OCI-LY7 (cell line): ENCODE measurements around the gene NR2E1. TPM values are rescaled to one million over a fixed set of nuclear protein-coding genes. Genes with fewer than 3 reads are reported as not detected.

Source experiments
- BruUV-seq: library from RNA; stranded (reverse); fragments of 400-500 nt; replicated peaks from 2 replicates; lab custom pipeline; 2021; lab: Mats Ljungman, UMichigan
- CTCF ChIA-PET: fragments of 300-600 bp; sonication (Branson Sonifier 250); formaldehyde crosslinking; loops from one replicate; lab custom pipeline; 2022; ENCODE audit warnings: antibody characterized with exemption; ENCODE audit not compliant: unreplicated experiment; lab: Charles Lee
- POLR2A ChIA-PET: fragments of 300-600 bp; sonication (Branson Sonifier 250); formaldehyde crosslinking; loops from one replicate; lab custom pipeline; 2022; ENCODE audit warnings: antibody characterized with exemption; lab: Charles Lee
- DNase-seq: peaks from one replicate; pipeline ENCODE4 v3.0.0-alpha.2; 2015; ENCODE audit warnings: low spot score
- H2AFZ ChIP-seq: fragments of 200-600 bp; sonication (generic), shearing (Covaris generic); 2 replicates; pipeline ENCODE4 v1.6.1; 2014; ENCODE audit warnings: mild to moderate bottlenecking, antibody characterized with exemption, low read length, moderate library complexity
- H3K27ac ChIP-seq: fragments of 200-600 bp; sonication (generic); 2 replicates; pipeline ENCODE4 v1.5.1; 2014; ENCODE audit warnings: mixed run types, low read depth, mild to moderate bottlenecking, moderate library complexity, low read length, inconsistent platforms; ENCODE audit not compliant: poor library complexity, severe bottlenecking
- H3K36me3 ChIP-seq: fragments of 200-600 bp; sonication (generic); 2 replicates; pipeline ENCODE4 v1.6.1; 2014; ENCODE audit warnings: mild to moderate bottlenecking, antibody characterized with exemption, low read length, moderate library complexity, mixed read lengths; ENCODE audit not compliant: insufficient read depth
- H3K4me1 ChIP-seq: fragments of 200-600 bp; sonication (generic); 2 replicates; pipeline ENCODE4 v1.5.1; 2014; ENCODE audit warnings: mild to moderate bottlenecking, low read length; ENCODE audit not compliant: insufficient read depth, poor library complexity, severe bottlenecking
- H3K4me2 ChIP-seq: fragments of 200-600 bp; sonication (generic); 2 replicates; pipeline ENCODE4 v1.6.1; 2014; ENCODE audit warnings: mild to moderate bottlenecking, low read length
- H3K4me3 ChIP-seq: fragments of 200-600 bp; sonication (generic); 2 replicates; pipeline ENCODE4 v1.5.1; 2014; ENCODE audit warnings: mild to moderate bottlenecking, low read depth, low read length; ENCODE audit not compliant: poor library complexity, severe bottlenecking
- H3K79me2 ChIP-seq: fragments of 200-600 bp; sonication (generic); 2 replicates; pipeline ENCODE4 v1.6.1; 2016; ENCODE audit warnings: low read depth, mild to moderate bottlenecking, low read length, moderate library complexity, mixed read lengths; ENCODE audit not compliant: insufficient read depth
- H3K9me2 ChIP-seq: fragments of 200-600 bp; sonication (generic); 2 replicates; pipeline ENCODE4 v1.6.1; 2016; ENCODE audit warnings: mild to moderate bottlenecking, low read length, mixed read lengths; ENCODE audit not compliant: insufficient read depth
- H3K9me3 ChIP-seq: fragments of 200-600 bp; sonication (generic); 2 replicates; pipeline ENCODE4 v1.6.1; 2014; ENCODE audit warnings: mild to moderate bottlenecking, mixed run types, low read length, mixed read lengths
- H4K20me1 ChIP-seq: fragments of 200-600 bp; sonication (generic); 2 replicates; pipeline ENCODE4 v1.6.1; 2014; ENCODE audit warnings: mild to moderate bottlenecking, antibody characterized with exemption, low read length, moderate library complexity, mixed read lengths; ENCODE audit not compliant: insufficient read depth
- CTCF ChIP-seq: fragments of 200-600 bp; sonication (generic); conservative IDR thresholded peaks from 2 replicates; pipeline ENCODE4 v1.5.1; 2014; ENCODE audit warnings: mild to moderate bottlenecking, antibody characterized with exemption, low read length, moderate library complexity, mixed read lengths
- EZH2phosphoT487 ChIP-seq: fragments of 200-600 bp; sonication (generic); IDR thresholded peaks from 2 replicates; pipeline ENCODE4 v1.6.1; 2018; ENCODE audit warnings: low read depth, borderline replicate concordance, mild to moderate bottlenecking, mixed run types, antibody characterized with exemption, low read length, moderate library complexity, mixed read lengths
- intact Hi-C: fragments of 100-400 bp; cut with micrococcal nuclease; formaldehyde crosslinking; loops from one replicate; pipeline ENCODE4 v1.10.0; 2022; ENCODE audit not compliant: unreplicated experiment
- total RNA-seq, 2 experiments: library from RNA; depleted of rRNA in 1 of 2; stranded (reverse); fragments of >200 nt in 1 of 2; shearing (Covaris generic) in 1 of 2; gene quantifications; 2 replicates each; pipeline ENCODE4 v1.2.3, GENCODE V29; 2014 to 2022

Gene NR2E1
- total RNA-seq, 2 experiments from 2014 or later: not detected

GRCh38 chr6:108210556-108210955 lies 44.7 kb downstream of the NR2E1 start:
- H4K20me1 ChIP-seq: no peaks in the 10 kb centered on the region
- CTCF ChIA-PET: no interaction called here
- intact Hi-C loops: no loop called here

GRCh38 chr6:108211671-108212070 lies 45.8 kb downstream of the NR2E1 start:
- DNase-seq: no peak
- intact Hi-C loops: no loop called here
- Histone ChIP-seq H3K27ac (no peak overlapping the region), H3K4me3 (no peak overlapping the region), H3K9me3 (no peaks in the 10 kb centered on the region), H3K79me2 (peaks cover 8% of the 10 kb centered on the region; the same call in 1 of the 2 replicates), H2AFZ (no peak overlapping the region), H4K20me1 (no peaks in the 10 kb centered on the region), H3K36me3 (peaks cover 72% of the 10 kb centered on the region), H3K9me2 (no peaks in the 10 kb centered on the region), H3K4me2 (no peak overlapping the region), H3K4me1 (no peaks in the 10 kb centered on the region)
- BruUV-seq: TSS peak; percentile 84
- ChIA-PET POLR2A (interaction anchor here (0.7 kb wide), 1 partner anchor 308 kb away, joined by 3 read pairs; no protein-coding TSS in a partner anchor), CTCF (no interaction called here)
- TF ChIP-seq CTCF (no peak), EZH2phosphoT487 (no peak)

More at GRCh38 chr6:108210556-108210955, 44.7 kb downstream of the NR2E1 start:
- Histone ChIP-seq H3K4me3 (no peak overlapping the region), H3K79me2 (peaks cover 7% of the 10 kb centered on the region; the same call in 1 of the 2 replicates), H3K9me2 (no peaks in the 10 kb centered on the region), H3K4me1 (no peaks in the 10 kb centered on the region), H3K4me2 (no peak overlapping the region), H3K9me3 (no peaks in the 10 kb centered on the region), H3K27ac (no peak overlapping the region), H3K36me3 (peaks cover 63% of the 10 kb centered on the region), H2AFZ (no peak overlapping the region)
- DNase-seq: no peak
- no peak for TF ChIP-seq EZH2phosphoT487
- TF ChIP-seq CTCF: no peak
- POLR2A ChIA-PET: interaction anchor here (0.6 kb wide), 1 partner anchor 1301 kb away, joined by 7 read pairs; no protein-coding TSS in a partner anchor
- no TSS peak for BruUV-seq

GRCh38 chr6:108222064-108222463 lies 56.2 kb downstream of the NR2E1 start:
- Histone ChIP-seq H3K79me2 (peaks cover 4% of the 10 kb centered on the region; the same call in 1 of the 2 replicates), H3K27ac (no peak overlapping the region), H3K9me3 (no peaks in the 10 kb centered on the region), H2AFZ (no peak overlapping the region), H3K4me1 (no peaks in the 10 kb centered on the region), H3K4me2 (no peak overlapping the region), H3K4me3 (no peak overlapping the region), H4K20me1 (no peaks in the 10 kb centered on the region), H3K9me2 (no peaks in the 10 kb centered on the region), H3K36me3 (peaks cover 62% of the 10 kb centered on the region)
- intact Hi-C loops: no loop called here
- POLR2A ChIA-PET: no interaction called here
- TF ChIP-seq CTCF (no peak), EZH2phosphoT487 (no peak)
- BruUV-seq: no TSS peak
- DNase-seq: no peak
- CTCF ChIA-PET: no interaction called here
